Muscle layer of duodenum (tissue), 2 donors: ENCODE measurements around the gene ZNF507.

ENCODE experiments used
- H3K27ac ChIP-seq: one replicate; pipeline ENCODE4 v1.7.0; 2013; ENCODE audit warnings: mild to moderate bottlenecking, low read length
- H3K27me3 ChIP-seq: one replicate; pipeline ENCODE4 v1.7.0; 2013; ENCODE audit warnings: low read depth, mild to moderate bottlenecking, control low read depth, low read length
- H3K36me3 ChIP-seq, 2 donors: one replicate each; pipeline ENCODE4 v1.7.0; 2013; ENCODE audit warnings: low read length in 2 of 2, control low read depth in 1 of 2, mild to moderate bottlenecking in 1 of 2; ENCODE audit not compliant: insufficient read depth in 2 of 2, control insufficient read depth in 1 of 2
- H3K4me1 ChIP-seq, 2 donors: one replicate each; pipeline ENCODE4 v1.7.0; 2013; ENCODE audit warnings: low read length in 2 of 2, mild to moderate bottlenecking in 2 of 2, control low read depth in 1 of 2, moderate library complexity in 1 of 2; ENCODE audit not compliant: insufficient read depth in 2 of 2, control insufficient read depth in 1 of 2
- H3K4me3 ChIP-seq, 2 donors: one replicate each; pipeline ENCODE4 v1.7.0; 2013; ENCODE audit warnings: low read length in 2 of 2, low read depth in 1 of 2, mild to moderate bottlenecking in 1 of 2
- H3K9me3 ChIP-seq, 2 donors: one replicate each; pipeline ENCODE4 v1.7.0; 2013; ENCODE audit warnings: low read length in 2 of 2, control low read depth in 1 of 2, mild to moderate bottlenecking in 1 of 2; ENCODE audit not compliant: control insufficient read depth in 1 of 2
- donor health status: healthy.

ZNF507 gene

DNA sequence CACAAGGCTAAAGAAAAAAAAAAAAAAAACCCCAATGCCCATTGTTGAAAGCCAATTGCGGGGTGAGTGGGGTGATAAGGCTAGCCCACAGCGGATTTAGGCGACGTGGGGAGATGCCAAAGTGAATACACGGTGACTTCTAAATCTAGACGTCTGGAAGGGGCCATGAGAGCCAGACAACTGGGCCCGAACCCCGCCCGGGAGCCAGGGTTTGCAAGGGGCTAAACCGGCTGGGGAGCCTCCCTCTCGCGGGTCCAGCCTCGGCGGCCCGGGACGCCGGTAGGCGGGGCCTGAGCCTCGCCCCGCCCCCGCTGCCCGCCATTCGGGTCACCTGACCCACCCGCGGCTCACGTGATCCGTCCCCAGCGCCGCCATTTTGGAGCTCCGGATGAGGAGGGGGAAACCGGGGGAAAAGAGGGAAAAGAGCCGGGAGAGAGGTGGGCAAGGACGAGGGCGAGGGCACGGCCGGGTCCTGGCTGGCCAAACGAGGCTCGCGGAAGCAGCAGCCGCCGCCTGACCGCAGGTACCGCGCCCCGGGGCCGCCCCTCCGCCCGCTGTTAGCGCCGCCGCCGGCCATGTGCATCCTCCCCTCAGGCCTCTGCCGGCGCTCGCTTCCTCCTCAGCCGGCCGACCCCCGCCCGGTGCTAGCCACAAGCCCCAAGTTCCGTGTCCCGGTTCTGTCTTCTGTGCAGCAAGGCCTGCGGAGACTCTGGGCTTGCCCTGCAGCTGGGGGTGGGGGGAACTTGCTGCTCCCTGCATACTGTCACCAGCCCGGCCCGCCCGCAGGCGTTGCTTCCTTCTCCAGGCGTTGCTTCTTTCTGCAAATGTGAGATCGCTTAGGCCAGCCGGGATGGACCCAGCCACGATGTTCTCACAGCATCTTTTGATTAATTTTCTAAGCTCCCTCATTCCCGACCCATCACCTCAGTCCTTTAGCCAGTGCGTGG is at the start of gene ZNF507:
Gene ZNF507, plus strand, starts transcription at position 350 of the 947 bp plus-strand sequence. CDS start 7,221 bp downstream, outside the sequence.
- no peaks in the 10 kb centered on the region for H3K9me3 ChIP-seq
- H3K27ac ChIP-seq, result peak within 1 kb of the TSS; percentile 90
- H3K36me3 ChIP-seq, result peaks cover 9 to 14% of the 10 kb centered on the region in 2 donors
- peaks cover 4% of the 10 kb centered on the region for H3K27me3 ChIP-seq
- peaks cover 14 to 36% of the 10 kb centered on the region in 2 donors for H3K4me1 ChIP-seq
- peak within 1 kb of the TSS; percentile 97 to 99 for H3K4me3 ChIP-seq

DNA sequence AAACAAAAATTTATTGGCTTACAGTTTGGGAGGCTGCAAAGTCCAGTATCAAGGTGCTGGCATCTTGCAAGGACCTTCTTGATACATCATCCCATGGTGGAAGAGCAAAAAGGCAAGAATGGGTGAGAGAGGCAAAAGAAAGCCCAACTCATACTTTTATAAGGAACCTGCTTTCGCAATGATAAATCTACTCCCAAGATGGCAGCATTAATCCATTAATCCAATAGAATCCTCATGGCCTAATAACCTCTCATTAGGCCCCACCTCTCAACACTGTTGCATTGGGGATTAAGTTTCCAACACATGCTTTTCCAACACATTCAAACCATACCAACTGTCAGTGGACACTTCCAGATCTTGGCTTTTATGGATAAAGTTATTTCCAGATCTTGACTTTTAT is 48.7 kb upstream of the ZNF507 start:
- Histone ChIP-seq H3K9me3 (peaks cover 0 to 2% of the 10 kb centered on the region in 2 donors), H3K4me1 (no peaks in the 10 kb centered on the region), H3K36me3 (no peaks in the 10 kb centered on the region), H3K4me3 (no peak overlapping the region), H3K27ac (no peak overlapping the region), H3K27me3 (no peaks in the 10 kb centered on the region)

DNA sequence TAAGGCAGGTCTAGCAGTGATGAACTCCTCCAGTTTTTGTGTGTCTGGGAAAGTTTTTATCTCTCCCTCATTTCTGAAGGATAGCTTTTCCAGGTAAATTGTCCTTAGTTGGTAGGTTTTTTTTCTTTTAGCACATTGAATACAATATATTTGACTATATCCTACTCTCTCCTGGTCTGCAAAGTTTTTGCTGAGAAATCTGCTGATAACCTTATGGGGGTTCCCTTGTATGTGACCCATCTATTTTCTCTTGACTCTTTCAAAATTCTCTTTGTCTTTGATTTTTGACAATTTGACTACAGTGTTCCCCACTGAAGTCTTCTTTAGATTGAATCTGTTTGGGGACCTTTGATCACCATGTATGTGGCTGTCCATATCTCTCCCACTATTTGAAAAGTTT is 42.6 kb upstream of the ZNF507 start:
- H3K36me3 ChIP-seq, result no peaks in the 10 kb centered on the region
- H3K27ac ChIP-seq, result no peak overlapping the region
- no peaks in the 10 kb centered on the region for H3K27me3 ChIP-seq
- no peak overlapping the region for H3K4me3 ChIP-seq
- H3K4me1 ChIP-seq, result no peaks in the 10 kb centered on the region
- peaks cover 4% of the 10 kb centered on the region in 2 donors for H3K9me3 ChIP-seq

DNA sequence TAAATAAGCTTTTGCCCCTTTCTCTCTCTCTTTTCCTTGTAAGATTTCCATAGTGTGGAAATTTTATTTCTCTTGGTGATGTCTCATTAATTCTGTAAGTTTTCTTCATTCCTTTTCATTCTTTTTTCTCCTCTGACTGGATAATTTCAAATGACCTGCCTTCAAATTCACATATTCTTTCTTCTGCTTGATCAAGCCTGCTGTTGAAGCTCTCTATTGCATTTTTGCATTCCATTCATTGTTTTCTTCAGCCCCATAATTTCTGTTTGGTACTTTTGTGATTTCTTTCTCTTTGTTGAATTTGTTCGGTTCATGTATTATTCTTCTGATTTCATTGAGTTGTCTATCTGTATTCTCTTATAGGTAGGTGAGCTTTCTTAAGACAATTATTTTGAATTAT is 42.2 kb upstream of the ZNF507 start:
- H3K4me3 ChIP-seq, result no peak overlapping the region
- no peaks in the 10 kb centered on the region for H3K27me3 ChIP-seq

DNA sequence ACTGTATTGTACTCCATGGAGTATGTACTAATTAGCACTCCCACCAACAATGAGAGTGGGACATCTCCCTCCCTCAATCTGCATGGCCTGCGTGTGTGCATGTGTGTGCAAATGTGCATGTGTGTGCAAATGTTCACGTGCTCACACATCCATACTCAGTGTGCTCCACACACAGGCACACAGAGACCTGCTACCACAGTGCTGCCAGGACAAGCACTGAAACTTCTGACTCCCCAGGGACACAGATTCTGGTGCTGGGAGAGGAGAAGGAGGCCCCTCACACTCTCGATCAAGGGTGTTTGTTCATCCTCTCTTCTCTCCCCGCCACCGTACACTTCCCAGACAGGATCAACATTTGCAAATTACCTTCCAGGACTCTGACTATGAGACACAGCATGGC is 37.8 kb upstream of the ZNF507 start:
- H3K36me3 ChIP-seq, result no peaks in the 10 kb centered on the region
- H3K9me3 ChIP-seq, result peaks cover 3 to 4% of the 10 kb centered on the region in 2 donors
- no peak overlapping the region for H3K4me3 ChIP-seq
- no peak overlapping the region for H3K27ac ChIP-seq
- H3K4me1 ChIP-seq, result no peaks in the 10 kb centered on the region
- H3K27me3 ChIP-seq, result no peaks in the 10 kb centered on the region

More for the DNA sequence above, 42.2 kb upstream of the ZNF507 start:
- Histone ChIP-seq H3K4me1 (no peaks in the 10 kb centered on the region), H3K27ac (no peak overlapping the region), H3K36me3 (no peaks in the 10 kb centered on the region), H3K9me3 (peaks cover 4% of the 10 kb centered on the region in 2 donors)

DNA sequence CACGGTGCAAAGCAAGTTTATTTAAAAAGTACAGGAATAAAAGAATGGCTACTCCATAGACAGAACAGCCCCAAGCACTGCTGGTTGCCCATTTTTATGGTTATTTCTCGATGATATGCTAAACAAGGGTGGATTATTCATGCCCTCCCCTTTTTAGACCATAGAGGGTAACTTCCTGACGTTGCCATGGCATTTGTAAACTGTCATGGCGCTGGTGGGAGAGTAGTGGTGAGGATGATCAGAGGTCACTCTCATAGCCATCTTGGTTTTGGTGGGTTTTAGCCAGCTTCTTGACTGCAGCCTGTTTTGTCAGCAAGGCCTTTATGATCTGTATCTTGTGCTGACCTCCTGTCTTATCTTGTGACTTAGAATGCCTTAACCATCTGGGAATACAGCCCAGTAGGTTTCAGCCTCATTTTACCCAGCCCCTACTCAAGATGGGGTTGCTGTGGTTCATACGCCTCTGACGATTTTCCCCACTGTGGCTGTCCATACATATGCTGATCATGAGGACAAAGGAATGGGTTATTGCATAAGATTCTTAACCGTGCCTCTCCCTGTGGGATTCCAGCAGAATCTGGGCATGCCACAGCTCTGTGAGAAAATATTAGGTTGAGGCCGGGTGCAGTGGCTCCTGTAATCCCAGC is 36.9 kb upstream of the ZNF507 start:
- H3K27ac ChIP-seq, result no peak overlapping the region
- H3K27me3 ChIP-seq, result no peaks in the 10 kb centered on the region
- no peak overlapping the region for H3K4me3 ChIP-seq
- no peaks in the 10 kb centered on the region for H3K4me1 ChIP-seq
- H3K36me3 ChIP-seq, result no peaks in the 10 kb centered on the region
- peaks cover under 1 to 4% of the 10 kb centered on the region in 2 donors for H3K9me3 ChIP-seq

DNA sequence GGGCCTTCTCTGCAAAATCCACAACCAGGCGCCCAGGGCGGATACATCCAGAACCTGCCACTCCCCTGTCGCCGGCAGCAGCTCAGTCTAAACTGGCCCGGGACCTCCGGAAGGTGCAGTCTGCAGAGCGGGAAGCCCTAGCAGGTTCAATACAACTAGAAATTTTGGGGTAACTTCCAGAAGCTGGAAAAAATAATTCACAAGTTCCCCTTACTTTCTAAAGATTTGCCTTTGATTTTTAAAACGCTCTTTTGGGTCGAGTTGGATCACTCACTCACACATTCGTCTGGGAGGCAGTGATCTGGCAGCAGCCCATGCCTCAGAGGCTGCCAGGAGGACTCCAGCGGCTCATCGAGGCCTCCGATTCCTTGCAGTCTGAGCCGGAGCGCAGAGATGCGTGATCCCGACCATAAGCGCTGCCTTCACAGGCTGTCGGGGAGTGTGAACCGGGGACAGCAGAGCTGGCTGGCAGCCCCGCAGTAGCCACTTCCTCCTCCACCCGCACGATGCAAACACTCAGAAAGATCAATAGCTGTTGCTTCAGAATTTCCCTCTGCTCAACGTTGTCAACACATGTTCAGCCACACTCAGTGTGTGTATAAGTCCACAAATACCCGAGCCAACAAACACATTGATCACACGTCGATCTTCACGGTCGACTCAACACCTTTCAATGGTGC is 35.6 kb upstream of the ZNF507 start:
- Histone ChIP-seq H3K36me3 (no peaks in the 10 kb centered on the region), H3K4me3 (no peak overlapping the region), H3K27ac (no peak overlapping the region), H3K4me1 (no peaks in the 10 kb centered on the region), H3K9me3 (no peaks in the 10 kb centered on the region), H3K27me3 (no peaks in the 10 kb centered on the region)

DNA sequence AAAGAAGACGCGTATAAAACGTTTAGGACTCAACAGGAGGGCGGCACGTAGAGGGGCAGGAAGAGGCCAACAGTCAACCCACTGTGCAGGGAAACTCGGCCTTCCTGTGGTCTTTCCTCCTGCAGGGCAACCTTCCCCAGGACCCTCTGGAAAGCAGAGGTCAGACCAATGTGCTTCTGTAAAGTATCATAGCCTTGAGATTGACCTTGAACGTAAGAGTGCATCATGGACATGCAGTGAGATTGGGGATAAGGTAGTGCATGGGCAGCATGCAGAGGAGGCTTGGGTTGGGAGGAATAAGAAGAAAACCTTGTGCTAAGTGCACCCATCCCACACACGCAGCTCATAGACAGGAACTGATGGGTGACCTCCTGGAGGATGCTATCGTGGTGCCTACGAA is 34.0 kb upstream of the ZNF507 start:
- Histone ChIP-seq H3K27ac (no peak overlapping the region), H3K4me3 (no peak overlapping the region), H3K4me1 (no peaks in the 10 kb centered on the region), H3K36me3 (no peaks in the 10 kb centered on the region), H3K27me3 (no peaks in the 10 kb centered on the region), H3K9me3 (no peaks in the 10 kb centered on the region)

DNA sequence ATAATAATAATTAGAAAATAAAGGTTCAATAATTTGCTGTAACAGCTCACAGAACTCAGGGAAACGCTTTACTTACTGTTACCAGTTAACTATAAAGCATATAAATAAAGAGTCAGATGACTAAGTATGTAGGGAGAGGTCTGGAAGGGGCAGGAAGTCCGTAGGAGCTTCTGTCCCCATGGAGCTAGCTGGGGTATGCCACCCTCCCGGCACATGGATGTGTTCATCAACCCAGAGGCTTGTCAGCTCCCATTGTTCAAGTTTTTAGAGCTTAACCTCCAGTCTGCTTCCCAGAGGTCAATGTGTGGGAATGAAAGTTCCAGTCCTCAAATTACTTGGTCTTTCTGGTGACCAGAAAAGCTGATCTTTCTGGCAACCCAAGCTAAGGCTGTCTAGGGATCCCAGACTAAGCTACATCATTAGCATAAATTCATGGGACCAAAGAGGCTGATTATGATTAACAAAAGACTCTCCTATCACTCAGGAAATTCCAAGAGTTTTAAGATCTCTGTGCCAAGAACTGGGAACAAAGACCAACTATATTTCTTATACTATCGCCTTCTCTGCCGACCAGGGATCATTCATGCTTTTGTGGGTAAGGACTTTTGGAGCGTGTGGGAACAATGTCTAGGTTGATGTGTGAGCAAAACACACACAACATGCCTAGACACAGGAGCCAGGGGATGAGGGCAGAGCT is 31.7 kb upstream of the ZNF507 start:
- H3K27ac ChIP-seq, result no peak overlapping the region

DNA sequence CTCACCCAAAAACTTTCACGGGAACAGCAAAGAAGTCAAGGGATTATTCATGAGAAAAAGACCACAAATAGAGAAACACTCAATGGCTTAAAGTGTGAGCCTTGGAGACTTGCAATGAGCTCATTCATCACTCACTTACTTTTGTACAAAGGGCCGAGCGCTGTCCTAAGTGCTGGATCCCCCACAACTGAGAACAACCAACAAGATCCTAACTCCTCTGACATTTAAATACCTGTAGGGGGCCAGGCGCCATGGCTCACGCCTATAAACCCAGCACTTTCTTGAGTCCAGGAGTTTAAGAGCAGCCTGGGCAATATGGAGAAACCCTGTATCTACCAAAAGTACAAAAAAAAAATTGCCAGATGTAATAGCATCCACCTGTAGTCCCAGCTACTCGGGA is 29.4 kb upstream of the ZNF507 start:
- H3K27me3 ChIP-seq, result no peaks in the 10 kb centered on the region
- no peaks in the 10 kb centered on the region for H3K36me3 ChIP-seq
- peaks cover 0 to 6% of the 10 kb centered on the region in 2 donors for H3K4me1 ChIP-seq
- H3K9me3 ChIP-seq, result no peaks in the 10 kb centered on the region
- H3K4me3 ChIP-seq, result no peak overlapping the region
- H3K27ac ChIP-seq, result no peak overlapping the region

More for the DNA sequence above, 31.7 kb upstream of the ZNF507 start:
- H3K27me3 ChIP-seq, result no peaks in the 10 kb centered on the region
- no peaks in the 10 kb centered on the region for H3K36me3 ChIP-seq
- H3K9me3 ChIP-seq, result no peaks in the 10 kb centered on the region
- H3K4me1 ChIP-seq, result peaks cover 0 to 6% of the 10 kb centered on the region in 2 donors
- no peak overlapping the region for H3K4me3 ChIP-seq
